HCT116 (cell line): ENCODE measurements around the gene MYH13. TPM values are rescaled to one million over a fixed set of nuclear protein-coding genes. Genes with fewer than 3 reads are reported as not detected.

ENCODE experiments used
- ATAC-seq: fragments of 200-7000 bp; cut with Tn5 transposase; 2 replicates; pipeline ENCODE4 v1.9.1; 2020; ENCODE audit warnings: mild to moderate bottlenecking, moderate library complexity
- BruUV-seq: library from RNA; stranded (reverse); fragments of 400-500 nt; replicated peaks from 2 replicates; lab custom pipeline; 2021; lab: Mats Ljungman, UMichigan
- CTCF ChIA-PET: fragments of 300-600 bp; sonication (Branson Sonifier 250); formaldehyde crosslinking; loops from one replicate; lab custom pipeline; 2021; ENCODE audit warnings: antibody characterized with exemption; lab: Charles Lee
- POLR2A ChIA-PET: fragments of 300-600, 350-600 bp; sonication (Branson Sonifier 250); formaldehyde crosslinking; loops from one replicate; lab custom pipeline; 2021; ENCODE audit warnings: antibody characterized with exemption; lab: Charles Lee
- RAD21 ChIA-PET, 2 experiments: fragments of 300-600 bp; sonication (Branson Sonifier 250); formaldehyde crosslinking; loops; one replicate each; lab custom pipeline; 2023; ENCODE audit warnings: low total read pairs in 2 of 2; ENCODE audit not compliant: uncharacterized antibody in 2 of 2, unreplicated experiment in 2 of 2, low non-redundant PET in 1 of 2; lab: Charles Lee
- DNase-seq: peaks from one replicate; pipeline ENCODE4 v3.0.0-alpha.2; 2010; ENCODE audit warnings: low read depth, low spot score
- H2AFZ ChIP-seq: fragments of 200-600 bp; shearing (Covaris generic), sonication (generic); 2 replicates; pipeline ENCODE4 v1.6.1; 2017; ENCODE audit warnings: low read depth, mixed run types, mixed read lengths, antibody characterized with exemption, low read length; ENCODE audit not compliant: poor library complexity, severe bottlenecking
- H3K27ac ChIP-seq: 2 replicates; pipeline ENCODE4 v1.5.1; 2012; ENCODE audit warnings: low read depth, low read length
- H3K27me3 ChIP-seq: fragments of 200-600 bp; sonication (generic); 2 replicates; pipeline ENCODE4 v1.6.1; 2016; ENCODE audit warnings: mixed run types, low read length, mixed read lengths; ENCODE audit not compliant: insufficient read depth
- H3K36me3 ChIP-seq, 2 experiments: fragments of 200-500 bp in 1 of 2; fragments of 200-600 bp in 1 of 2; sonication (Bioruptor generic) in 1 of 2; sonication (generic) in 1 of 2; 2 replicates each; pipeline versions ENCODE4 v1.5.1 to v1.6.1; 2014 to 2016; ENCODE audit warnings: low read length in 2 of 2, inconsistent platforms in 1 of 2, mixed read lengths in 1 of 2, mixed run types in 1 of 2; ENCODE audit not compliant: insufficient read depth in 2 of 2, control insufficient read depth in 1 of 2
- H3K4me1 ChIP-seq, 2 experiments: fragments of 200-600 bp in 1 of 2; sonication (generic) in 1 of 2; 2 replicates each; pipeline versions ENCODE4 v1.5.1 to v1.6.1; 2012 to 2017; ENCODE audit warnings: low read length in 2 of 2, inconsistent platforms in 1 of 2, mild to moderate bottlenecking in 1 of 2, mixed read lengths in 1 of 2, mixed run types in 1 of 2, moderate library complexity in 1 of 2; ENCODE audit not compliant: insufficient read depth in 2 of 2, control insufficient read depth in 1 of 2
- H3K4me2 ChIP-seq: fragments of 200-600 bp; sonication (generic); 2 replicates; pipeline ENCODE4 v1.6.1; 2017; ENCODE audit warnings: mixed run types, low read length, mixed read lengths
- H3K4me3 ChIP-seq, 2 experiments: fragments of 200-600 bp in 1 of 2; sonication (generic) in 1 of 2; replicated peaks in 1 of 2; 2 replicates each; pipeline ENCODE4 v1.5.1; 2011 to 2016; ENCODE audit warnings: low read length in 2 of 2, control low read depth in 1 of 2, low read depth in 1 of 2, mild to moderate bottlenecking in 1 of 2, mixed read lengths in 1 of 2, mixed run types in 1 of 2
- H3K79me2 ChIP-seq: fragments of 200-600 bp; sonication (generic); 2 replicates; pipeline ENCODE4 v1.6.1; 2017; ENCODE audit warnings: mild to moderate bottlenecking, mixed run types, low read length, moderate library complexity, mixed read lengths; ENCODE audit not compliant: insufficient read depth
- H3K9ac ChIP-seq: fragments of 200-600 bp; sonication (generic); 2 replicates; pipeline ENCODE4 v1.6.1; 2016; ENCODE audit warnings: low read length, mixed read lengths
- H3K9me2 ChIP-seq: fragments of 200-600 bp; sonication (generic), shearing (Covaris generic); 2 replicates; pipeline ENCODE4 v1.6.1; 2017; ENCODE audit warnings: mixed run types, mild to moderate bottlenecking, moderate library complexity; ENCODE audit not compliant: insufficient read depth
- H3K9me3 ChIP-seq, 2 experiments: fragments of 200-500 bp in 1 of 2; fragments of 200-600 bp in 1 of 2; sonication (Bioruptor generic) in 1 of 2; sonication (generic) in 1 of 2; 2 replicates each; pipeline ENCODE4 v1.6.1; 2014 to 2017; ENCODE audit warnings: low read length in 2 of 2, mixed read lengths in 2 of 2, inconsistent platforms in 1 of 2, low read depth in 1 of 2, mild to moderate bottlenecking in 1 of 2, mixed run types in 1 of 2, moderate library complexity in 1 of 2; ENCODE audit not compliant: control insufficient read depth in 1 of 2, insufficient read depth in 1 of 2
- H4K20me1 ChIP-seq: fragments of 200-600 bp; sonication (generic), shearing (Covaris generic); 2 replicates; pipeline ENCODE4 v1.6.1; 2017; ENCODE audit warnings: mixed run types, mild to moderate bottlenecking, moderate library complexity; ENCODE audit not compliant: insufficient read depth
- CBX3 ChIP-seq: IDR thresholded peaks from 2 replicates; pipeline ENCODE4 v1.6.1; 2012; ENCODE audit warnings: low read depth
- CEBPB ChIP-seq: IDR thresholded peaks from 2 replicates; pipeline ENCODE4 v1.6.1; 2012; ENCODE audit warnings: low read depth
- EGR1 ChIP-seq: IDR thresholded peaks from 2 replicates; pipeline ENCODE4 v1.6.1; 2012; ENCODE audit warnings: low read depth
- ELF1 ChIP-seq: IDR thresholded peaks from 2 replicates; pipeline ENCODE4 v1.6.1; 2012; ENCODE audit warnings: low read depth, borderline replicate concordance
- EZH2 ChIP-seq: fragments of 200-600 bp; sonication (generic); IDR thresholded peaks from 2 replicates; pipeline ENCODE4 v1.6.1; 2017; ENCODE audit warnings: antibody characterized with exemption, mixed run types
- FOSL1 ChIP-seq: IDR thresholded peaks from 2 replicates; pipeline ENCODE4 v1.6.1; 2012; ENCODE audit warnings: low read depth
- JUND ChIP-seq: IDR thresholded peaks from 2 replicates; pipeline ENCODE4 v1.6.1; 2012
- POLR2A ChIP-seq: IDR thresholded peaks from 2 replicates; pipeline ENCODE4 v1.7.0; 2011; ENCODE audit warnings: borderline replicate concordance; ENCODE audit not compliant: insufficient read depth, insufficient read length; ENCODE audit errors: extremely low read depth
- POLR2AphosphoS5 ChIP-seq: IDR thresholded peaks from 2 replicates; pipeline ENCODE4 v1.6.1; 2011; ENCODE audit warnings: mild to moderate bottlenecking, low read depth, low read length, moderate library complexity
- SIN3A ChIP-seq: IDR thresholded peaks from 2 replicates; pipeline ENCODE4 v1.6.1; 2012; ENCODE audit warnings: low read depth
- SP1 ChIP-seq: IDR thresholded peaks from 2 replicates; pipeline ENCODE4 v1.6.1; 2012; ENCODE audit warnings: low read depth
- SRF ChIP-seq: IDR thresholded peaks from 2 replicates; pipeline ENCODE4 v1.6.1; 2012; ENCODE audit warnings: low read depth
- TCF7L2 ChIP-seq: IDR thresholded peaks from 2 replicates; pipeline ENCODE4 v1.7.0; 2011; ENCODE audit warnings: borderline replicate concordance, inconsistent platforms; ENCODE audit not compliant: insufficient read depth, insufficient read length; ENCODE audit errors: extremely low read depth
- YY1 ChIP-seq: IDR thresholded peaks from 2 replicates; pipeline ENCODE4 v1.6.1; 2011; ENCODE audit warnings: low read length, low read depth, moderate library complexity, mild to moderate bottlenecking; ENCODE audit not compliant: insufficient replicate concordance; ENCODE audit errors: extremely low read depth
- ZFX ChIP-seq: fragments of 450-650 bp; IDR thresholded peaks from 2 replicates; pipeline ENCODE4 v1.6.1; 2017
- ZNF274 ChIP-seq: fragments of 200-500 bp; sonication (Bioruptor generic); IDR thresholded peaks from 2 replicates; pipeline ENCODE4 v1.6.1; 2014; ENCODE audit warnings: mild to moderate bottlenecking, low read depth, low read length, inconsistent platforms
- intact Hi-C: fragments of 100-400 bp; cut with micrococcal nuclease; formaldehyde crosslinking; loops from 2 replicates; pipeline ENCODE4 v1.10.0; 2022
- total RNA-seq: library from RNA; stranded (reverse); gene quantifications from one replicate; pipeline ENCODE4 v1.2.1, GENCODE V29; 2021; ENCODE audit not compliant: unreplicated experiment
- TF ChIP-seq, protein P1 (sequence below): IDR thresholded peaks from 2 replicates; pipeline ENCODE4 v1.6.1; 2012; ENCODE audit warnings: low read depth
- TF ChIP-seq, protein P2 (sequence below): IDR thresholded peaks from 2 replicates; pipeline ENCODE4 v1.6.1; 2012
- TF ChIP-seq, protein P3 (sequence below): IDR thresholded peaks from 2 replicates; pipeline ENCODE4 v1.6.1; 2011; ENCODE audit warnings: mild to moderate bottlenecking, low read length, moderate library complexity; ENCODE audit not compliant: insufficient replicate concordance; ENCODE audit errors: extremely low read depth
- TF ChIP-seq, protein P4 (sequence below), 3 experiments: fragments of 200-600 bp in 1 of 3; sonication (generic) in 1 of 3; IDR thresholded peaks in 2 of 3; conservative IDR thresholded peaks in 1 of 3; 2 replicates each; pipeline ENCODE4 v1.5.1; 2012 to 2017; ENCODE audit warnings: low read depth in 2 of 3, low read length in 2 of 3, antibody characterized with exemption in 1 of 3, borderline replicate concordance in 1 of 3, control low read depth in 1 of 3, mild to moderate bottlenecking in 1 of 3, mixed read lengths in 1 of 3, mixed run types in 1 of 3, moderate library complexity in 1 of 3; ENCODE audit not compliant: insufficient read depth in 1 of 3

The MYH13 gene
- total RNA-seq, 1 experiment from 2014 or later, result not detected

DNA sequence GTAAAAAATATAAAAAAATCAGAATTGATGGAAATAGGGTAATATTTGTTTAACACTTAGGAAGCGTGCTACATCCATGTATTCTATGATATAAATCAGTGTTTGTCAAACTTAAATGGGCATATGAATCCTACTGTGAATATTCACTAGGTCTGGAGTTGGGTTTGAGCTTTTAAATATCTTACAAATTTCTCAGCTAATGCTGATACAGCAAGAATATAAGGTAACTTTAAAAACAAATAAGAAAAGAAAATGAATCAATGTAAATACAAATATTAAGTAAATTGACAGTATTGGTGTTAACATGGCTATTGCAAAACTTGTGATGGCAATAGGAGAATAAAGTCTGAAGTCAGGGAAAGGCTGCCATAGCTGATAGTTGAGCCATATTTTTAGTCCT, 3.6 kb downstream of the MYH13 start:
- H2AFZ ChIP-seq, result no peak overlapping the region
- POLR2A ChIA-PET, result no interaction called here
- TF ChIP-seq, protein P1, sequence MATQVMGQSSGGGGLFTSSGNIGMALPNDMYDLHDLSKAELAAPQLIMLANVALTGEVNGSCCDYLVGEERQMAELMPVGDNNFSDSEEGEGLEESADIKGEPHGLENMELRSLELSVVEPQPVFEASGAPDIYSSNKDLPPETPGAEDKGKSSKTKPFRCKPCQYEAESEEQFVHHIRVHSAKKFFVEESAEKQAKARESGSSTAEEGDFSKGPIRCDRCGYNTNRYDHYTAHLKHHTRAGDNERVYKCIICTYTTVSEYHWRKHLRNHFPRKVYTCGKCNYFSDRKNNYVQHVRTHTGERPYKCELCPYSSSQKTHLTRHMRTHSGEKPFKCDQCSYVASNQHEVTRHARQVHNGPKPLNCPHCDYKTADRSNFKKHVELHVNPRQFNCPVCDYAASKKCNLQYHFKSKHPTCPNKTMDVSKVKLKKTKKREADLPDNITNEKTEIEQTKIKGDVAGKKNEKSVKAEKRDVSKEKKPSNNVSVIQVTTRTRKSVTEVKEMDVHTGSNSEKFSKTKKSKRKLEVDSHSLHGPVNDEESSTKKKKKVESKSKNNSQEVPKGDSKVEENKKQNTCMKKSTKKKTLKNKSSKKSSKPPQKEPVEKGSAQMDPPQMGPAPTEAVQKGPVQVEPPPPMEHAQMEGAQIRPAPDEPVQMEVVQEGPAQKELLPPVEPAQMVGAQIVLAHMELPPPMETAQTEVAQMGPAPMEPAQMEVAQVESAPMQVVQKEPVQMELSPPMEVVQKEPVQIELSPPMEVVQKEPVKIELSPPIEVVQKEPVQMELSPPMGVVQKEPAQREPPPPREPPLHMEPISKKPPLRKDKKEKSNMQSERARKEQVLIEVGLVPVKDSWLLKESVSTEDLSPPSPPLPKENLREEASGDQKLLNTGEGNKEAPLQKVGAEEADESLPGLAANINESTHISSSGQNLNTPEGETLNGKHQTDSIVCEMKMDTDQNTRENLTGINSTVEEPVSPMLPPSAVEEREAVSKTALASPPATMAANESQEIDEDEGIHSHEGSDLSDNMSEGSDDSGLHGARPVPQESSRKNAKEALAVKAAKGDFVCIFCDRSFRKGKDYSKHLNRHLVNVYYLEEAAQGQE, result no peak
- no peak for TF ChIP-seq SP1
- TF ChIP-seq, protein P2, sequence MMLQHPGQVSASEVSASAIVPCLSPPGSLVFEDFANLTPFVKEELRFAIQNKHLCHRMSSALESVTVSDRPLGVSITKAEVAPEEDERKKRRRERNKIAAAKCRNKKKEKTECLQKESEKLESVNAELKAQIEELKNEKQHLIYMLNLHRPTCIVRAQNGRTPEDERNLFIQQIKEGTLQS, result no peak
- TF ChIP-seq POLR2A, result no peak
- TF ChIP-seq YY1, result no peak
- TF ChIP-seq JUND, result no peak
- no peak for TF ChIP-seq ZNF274
- TF ChIP-seq SRF, result no peak
- TF ChIP-seq, protein P3, sequence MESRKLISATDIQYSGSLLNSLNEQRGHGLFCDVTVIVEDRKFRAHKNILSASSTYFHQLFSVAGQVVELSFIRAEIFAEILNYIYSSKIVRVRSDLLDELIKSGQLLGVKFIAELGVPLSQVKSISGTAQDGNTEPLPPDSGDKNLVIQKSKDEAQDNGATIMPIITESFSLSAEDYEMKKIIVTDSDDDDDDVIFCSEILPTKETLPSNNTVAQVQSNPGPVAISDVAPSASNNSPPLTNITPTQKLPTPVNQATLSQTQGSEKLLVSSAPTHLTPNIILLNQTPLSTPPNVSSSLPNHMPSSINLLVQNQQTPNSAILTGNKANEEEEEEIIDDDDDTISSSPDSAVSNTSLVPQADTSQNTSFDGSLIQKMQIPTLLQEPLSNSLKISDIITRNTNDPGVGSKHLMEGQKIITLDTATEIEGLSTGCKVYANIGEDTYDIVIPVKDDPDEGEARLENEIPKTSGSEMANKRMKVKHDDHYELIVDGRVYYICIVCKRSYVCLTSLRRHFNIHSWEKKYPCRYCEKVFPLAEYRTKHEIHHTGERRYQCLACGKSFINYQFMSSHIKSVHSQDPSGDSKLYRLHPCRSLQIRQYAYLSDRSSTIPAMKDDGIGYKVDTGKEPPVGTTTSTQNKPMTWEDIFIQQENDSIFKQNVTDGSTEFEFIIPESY, result no peak
- TF ChIP-seq CBX3, result no peak
- TF ChIP-seq POLR2AphosphoS5, result no peak
- no peak for TF ChIP-seq EGR1
- TF ChIP-seq ELF1, result no peak
- TF ChIP-seq, protein P4, sequence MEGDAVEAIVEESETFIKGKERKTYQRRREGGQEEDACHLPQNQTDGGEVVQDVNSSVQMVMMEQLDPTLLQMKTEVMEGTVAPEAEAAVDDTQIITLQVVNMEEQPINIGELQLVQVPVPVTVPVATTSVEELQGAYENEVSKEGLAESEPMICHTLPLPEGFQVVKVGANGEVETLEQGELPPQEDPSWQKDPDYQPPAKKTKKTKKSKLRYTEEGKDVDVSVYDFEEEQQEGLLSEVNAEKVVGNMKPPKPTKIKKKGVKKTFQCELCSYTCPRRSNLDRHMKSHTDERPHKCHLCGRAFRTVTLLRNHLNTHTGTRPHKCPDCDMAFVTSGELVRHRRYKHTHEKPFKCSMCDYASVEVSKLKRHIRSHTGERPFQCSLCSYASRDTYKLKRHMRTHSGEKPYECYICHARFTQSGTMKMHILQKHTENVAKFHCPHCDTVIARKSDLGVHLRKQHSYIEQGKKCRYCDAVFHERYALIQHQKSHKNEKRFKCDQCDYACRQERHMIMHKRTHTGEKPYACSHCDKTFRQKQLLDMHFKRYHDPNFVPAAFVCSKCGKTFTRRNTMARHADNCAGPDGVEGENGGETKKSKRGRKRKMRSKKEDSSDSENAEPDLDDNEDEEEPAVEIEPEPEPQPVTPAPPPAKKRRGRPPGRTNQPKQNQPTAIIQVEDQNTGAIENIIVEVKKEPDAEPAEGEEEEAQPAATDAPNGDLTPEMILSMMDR (IDR thresholded peaks at IDR 0.05 in 2 of 3, conservative IDR thresholded peaks at IDR 0.05 in 1 of 3; ENCODE audit: borderline replicate concordance in 1 of 3, insufficient read depth in 1 of 3, low read depth in 2 of 3, low read length in 2 of 3), result no peak
- TF ChIP-seq SIN3A, result no peak
- TF ChIP-seq CEBPB, result no peak
- TF ChIP-seq EZH2, result no peak
- no peak for TF ChIP-seq FOSL1
- no peak for TF ChIP-seq TCF7L2
- no peak for TF ChIP-seq ZFX
- H4K20me1 ChIP-seq, result no peaks in the 10 kb centered on the region
- CTCF ChIA-PET, result no interaction called here
- no peak overlapping the region for H3K4me2 ChIP-seq
- peaks cover 0 to 9% of the 10 kb centered on the region in 2 experiments; a peak in 2 of 4 replicates for H3K4me1 ChIP-seq
- H3K79me2 ChIP-seq, result no peaks in the 10 kb centered on the region
- ATAC-seq, result no peak
- no peak for DNase-seq
- no peak overlapping the region for H3K27ac ChIP-seq
- RAD21 ChIA-PET, result no interaction called here
- no peak overlapping the region for H3K9ac ChIP-seq
- no peaks in the 10 kb centered on the region for H3K9me2 ChIP-seq
- no peak overlapping the region for H3K4me3 ChIP-seq
- BruUV-seq, result no TSS peak
- H3K27me3 ChIP-seq, result peaks cover 4% of the 10 kb centered on the region; the same call in 1 of the 2 replicates
- H3K9me3 ChIP-seq, result no peaks in the 10 kb centered on the region
- H3K36me3 ChIP-seq, result no peaks in the 10 kb centered on the region
- intact Hi-C loops, result no loop called here
